Activated CD4-positive, alpha-beta memory T cell treated with anti-CD3 and anti-CD28 coated beads, Interleukin-2, amount 10 ng/mL, durations not matched to agents 7 days and 5 days (primary cell): Measurements from ENCODE around the gene GALK2. TPM values are rescaled to one million over a fixed set of nuclear protein-coding genes. Genes with fewer than 3 reads are reported as not detected.

Source experiments
- CTCF ChIA-PET: fragments of 350-600 bp; sonication (Branson Sonifier 250); formaldehyde crosslinking; loops from one replicate; lab custom pipeline; 2021; ENCODE audit warnings: antibody characterized with exemption, inconsistent platforms; lab: Charles Lee
- POLR2A ChIA-PET: fragments of 350-600 bp; sonication (Branson Sonifier 250); formaldehyde crosslinking; loops from one replicate; lab custom pipeline; 2021; ENCODE audit warnings: antibody characterized with exemption; lab: Charles Lee
- DNase-seq: peaks from one replicate; pipeline ENCODE4 v3.0.0-alpha.2; 2020
- H3K27ac Mint-ChIP-seq: one replicate; pipeline ENCODE4 v1.8.0; 2021; ENCODE audit warnings: mild to moderate bottlenecking, mixed read lengths
- H3K27me3 Mint-ChIP-seq: one replicate; pipeline ENCODE4 v1.8.0; 2021; ENCODE audit warnings: mixed read lengths
- H3K36me3 Mint-ChIP-seq: one replicate; pipeline ENCODE4 v1.8.0; 2021; ENCODE audit warnings: low read depth, mixed read lengths
- H3K4me1 Mint-ChIP-seq: one replicate; pipeline ENCODE4 v1.8.0; 2021; ENCODE audit warnings: mixed read lengths
- H3K4me3 Mint-ChIP-seq: one replicate; pipeline ENCODE4 v1.8.0; 2021; ENCODE audit warnings: mild to moderate bottlenecking, mixed read lengths
- H3K9me3 Mint-ChIP-seq: one replicate; pipeline ENCODE4 v1.8.0; 2021; ENCODE audit warnings: mixed read lengths
- total RNA-seq, 2 experiments: library from RNA; stranded (reverse); gene quantifications; one replicate each; pipeline ENCODE4 v1.2.3, GENCODE V29; 2021

GALK2 gene
- total RNA-seq, 2 experiments from 2014 or later: 30.0 to 31.5 TPM

- ChIA-PET CTCF (interaction anchor here (2.0 kb wide), 1 partner anchor 286 kb away, joined by 6 read pairs; no protein-coding TSS in a partner anchor), POLR2A (interaction anchor here (1.5 to 2.3 kb wide), 2 partner anchors 22 to 270 kb away, joined by 4 to 8 read pairs; partner anchors contain the start of genes EID1 and GALK2)
- Mint-ChIP-seq H3K36me3 (peaks cover 23% of the 10 kb centered on the region), H3K9me3 (no peaks in the 10 kb centered on the region), H3K27me3 (no peaks in the 10 kb centered on the region), H3K4me3 (no peak overlapping the region), H3K27ac (no peak overlapping the region), H3K4me1 (peaks cover 41% of the 10 kb centered on the region)
- no peak for DNase-seq
These were observed 21.7 kb upstream of the GALK2 start for GRCh38 chr15:49148298-49148697.

DNA sequence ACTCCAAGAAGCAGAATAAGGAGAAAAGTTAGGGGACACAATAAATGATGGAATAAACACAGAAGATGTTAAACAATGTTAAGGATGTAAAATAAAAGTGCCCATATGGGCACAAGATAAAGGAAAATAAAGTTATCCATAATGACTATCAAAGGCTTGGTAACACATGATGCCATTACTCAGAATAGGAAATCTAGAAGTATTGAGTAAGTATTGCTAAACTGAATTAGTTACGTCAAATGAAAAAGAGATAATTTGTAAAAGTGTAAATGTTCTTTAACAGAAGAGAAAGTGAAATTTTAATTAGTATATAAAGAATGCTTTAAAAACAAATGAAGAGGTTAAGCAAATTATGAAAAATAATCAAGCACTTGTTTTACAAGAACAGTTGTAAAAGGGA is 21.3 kb upstream of the GALK2 start:
- Mint-ChIP-seq H3K4me3 (no peak overlapping the region), H3K27ac (no peak overlapping the region), H3K4me1 (peaks cover 46% of the 10 kb centered on the region), H3K27me3 (no peaks in the 10 kb centered on the region), H3K36me3 (peaks cover 18% of the 10 kb centered on the region), H3K9me3 (no peaks in the 10 kb centered on the region)
- DNase-seq: no peak
- CTCF ChIA-PET: interaction anchor here (2.0 kb wide), 1 partner anchor 286 kb away, joined by 6 read pairs; no protein-coding TSS in a partner anchor
- POLR2A ChIA-PET: interaction anchor here (1.5 to 2.3 kb wide), 2 partner anchors 21 to 271 kb away, joined by 4 to 8 read pairs; partner anchors contain the start of genes EID1 and GALK2

DNA sequence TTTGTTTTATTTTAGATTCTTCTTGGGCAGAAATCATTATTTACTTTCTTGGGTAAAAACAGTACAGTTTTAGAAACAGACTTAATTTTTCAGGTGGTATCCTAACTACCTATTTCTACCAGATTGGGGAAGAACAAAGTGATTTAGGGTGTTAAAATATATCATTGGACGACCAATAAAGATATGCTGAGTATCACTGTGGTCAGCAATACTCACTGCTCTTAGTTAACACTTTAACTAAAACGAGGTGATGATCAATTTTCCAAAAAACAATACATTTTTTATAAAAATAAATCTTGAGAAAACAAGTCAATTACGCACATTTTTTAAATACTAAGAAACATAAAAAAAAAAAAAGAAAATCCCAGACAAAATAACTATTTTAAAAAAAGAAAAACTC is 18.2 kb upstream of the GALK2 start:
- Mint-ChIP-seq H3K4me3 (no peak overlapping the region), H3K36me3 (peaks cover 11% of the 10 kb centered on the region), H3K27me3 (no peaks in the 10 kb centered on the region), H3K27ac (no peak overlapping the region), H3K9me3 (no peaks in the 10 kb centered on the region), H3K4me1 (peaks cover 58% of the 10 kb centered on the region)
- ChIA-PET POLR2A (interaction anchor here (1.6 kb wide), 1 partner anchor 274 kb away, joined by 6 read pairs; the partner anchor contains the start of gene EID1), CTCF (no interaction called here)
- DNase-seq: no peak

DNA sequence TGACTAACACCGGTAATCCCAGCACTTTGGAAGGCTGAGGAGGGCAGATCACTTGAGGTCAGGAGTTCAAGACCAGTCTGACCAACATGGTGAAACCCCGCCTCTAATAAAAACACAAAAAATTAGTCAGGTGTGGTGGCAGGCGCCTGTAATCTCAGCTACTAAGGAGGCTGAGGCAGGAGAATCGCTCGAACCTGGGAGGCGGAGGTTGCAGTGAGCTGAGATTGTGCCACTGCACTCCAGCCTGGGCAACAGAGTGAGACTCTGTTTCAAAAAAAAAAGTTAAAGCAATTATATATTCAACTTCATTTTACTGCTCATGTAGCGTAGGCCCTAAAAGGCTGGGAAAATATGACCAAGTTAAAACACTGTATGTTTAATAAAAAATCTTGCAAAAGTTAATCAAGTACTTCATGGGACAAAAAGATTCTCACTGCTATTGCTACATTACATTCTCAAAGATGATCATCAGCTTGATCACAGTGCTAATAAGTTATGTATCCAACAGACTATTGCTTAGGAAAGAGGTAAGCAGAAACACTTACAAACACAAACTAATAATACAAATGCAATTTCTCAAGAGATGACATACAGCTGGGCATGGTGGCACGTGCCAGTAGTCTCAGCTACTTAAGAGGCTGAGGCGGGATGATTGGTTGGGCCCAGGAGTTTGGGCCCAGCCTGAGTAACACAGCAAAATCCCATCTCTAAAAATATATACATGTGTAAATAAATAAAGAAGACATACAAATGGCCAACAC is 17.3 kb upstream of the GALK2 start:
- Mint-ChIP-seq H3K9me3 (no peaks in the 10 kb centered on the region), H3K36me3 (peaks cover 11% of the 10 kb centered on the region), H3K27ac (no peak overlapping the region), H3K4me3 (no peak overlapping the region), H3K4me1 (peaks cover 63% of the 10 kb centered on the region), H3K27me3 (no peaks in the 10 kb centered on the region)
- ChIA-PET CTCF (no interaction called here), POLR2A (interaction anchor here (1.1 to 1.6 kb wide), 2 partner anchors 17 to 275 kb away, joined by 6 read pairs; partner anchors contain the start of genes EID1 and GALK2)
- DNase-seq: no peak

- Mint-ChIP-seq H3K36me3 (peaks cover 8% of the 10 kb centered on the region), H3K27ac (peak overlapping the region; percentile 93), H3K4me3 (peak overlapping the region; percentile 98), H3K27me3 (no peaks in the 10 kb centered on the region), H3K9me3 (no peaks in the 10 kb centered on the region), H3K4me1 (peaks cover 58% of the 10 kb centered on the region)
- ChIA-PET CTCF (interaction anchor here (0.9 to 2.5 kb wide), 3 partner anchors 8 to 276 kb away, joined by 3 to 21 read pairs (median 5); partner anchors contain the start of genes EID1 and GALK2), POLR2A (interaction anchor here (0.9 to 3.4 kb wide), 10 partner anchors 8 to 344 kb away, joined by 3 to 75 read pairs (median 10); partner anchors contain the start of genes CEP152, EID1 and GALK2)
- DNase-seq: no peak
These were observed 15.7 kb upstream of the GALK2 start for GRCh38 chr15:49154359-49154758.

DNA sequence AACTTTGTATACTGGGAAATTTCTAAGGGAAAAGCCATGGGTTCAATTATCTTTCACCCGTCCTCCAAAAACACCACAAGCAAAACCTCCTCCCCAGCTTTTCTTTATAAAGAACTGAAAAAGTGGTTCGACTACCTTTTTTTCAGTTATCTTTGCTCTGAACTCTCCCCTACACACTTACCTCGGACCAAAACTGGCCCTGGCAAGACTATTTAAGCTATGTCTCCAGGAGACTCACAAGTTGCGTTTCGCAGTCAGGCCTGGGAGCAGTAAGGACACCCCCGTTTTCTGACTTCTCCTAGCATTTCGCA is 15.3 kb upstream of the GALK2 start:
- Mint-ChIP-seq H3K4me3 (peak overlapping the region; percentile 98), H3K27ac (peak overlapping the region; percentile 93), H3K27me3 (no peaks in the 10 kb centered on the region), H3K4me1 (peaks cover 55% of the 10 kb centered on the region), H3K36me3 (peaks cover 7% of the 10 kb centered on the region), H3K9me3 (no peaks in the 10 kb centered on the region)
- ChIA-PET CTCF (interaction anchor here (0.9 to 2.5 kb wide), 4 partner anchors 9 to 276 kb away, joined by 3 to 21 read pairs (median 7); partner anchors contain the start of genes EID1 and GALK2), POLR2A (interaction anchor here (0.7 to 3.4 kb wide), 13 partner anchors 9 to 1200 kb away, joined by 3 to 75 read pairs (median 10); partner anchors contain the start of genes CEP152, EID1, GABPB1 and GALK2)
- no peak for DNase-seq

GRCh38 chr15:49155110-49155833 is 14.8 kb upstream of the GALK2 start, which contains the start of gene COPS2:
TSS of gene COPS2 (minus strand) at chr15:49155599. CDS start at chr15:49155578, 21 bp downstream.
- peak within 1 kb of the TSS; percentile 98 for H3K4me3 Mint-ChIP-seq
- CTCF ChIA-PET: interaction anchor here (0.8 to 2.5 kb wide), 10 partner anchors 8 to 344 kb away, joined by 3 to 21 read pairs (median 4); partner anchors contain the start of genes CEP152, EID1, GALK2 and SECISBP2L
- peaks cover 54% of the 10 kb centered on the region for H3K4me1 Mint-ChIP-seq
- H3K36me3 Mint-ChIP-seq: peaks cover 6% of the 10 kb centered on the region
- H3K27ac Mint-ChIP-seq: peak within 1 kb of the TSS; percentile 93
- no peaks in the 10 kb centered on the region for H3K9me3 Mint-ChIP-seq
- H3K27me3 Mint-ChIP-seq: no peaks in the 10 kb centered on the region
- POLR2A ChIA-PET: interaction anchor here (0.6 to 3.4 kb wide), 26 partner anchors 9 to 1200 kb away, joined by 3 to 75 read pairs (median 4); partner anchors contain the start of genes CEP152, DTWD1, EID1 and GABPB1
- DNase-seq: peak; percentile 96

- Mint-ChIP-seq H3K36me3 (peaks cover 4% of the 10 kb centered on the region), H3K4me1 (peaks cover 51% of the 10 kb centered on the region), H3K9me3 (no peaks in the 10 kb centered on the region), H3K4me3 (peak overlapping the region; percentile 98), H3K27ac (peak overlapping the region; percentile 93), H3K27me3 (no peaks in the 10 kb centered on the region)
- no peak for DNase-seq
- ChIA-PET CTCF (interaction anchor here (0.8 to 2.5 kb wide), 8 partner anchors 9 to 345 kb away, joined by 3 to 21 read pairs (median 4); partner anchors contain the start of genes CEP152, EID1, GALK2 and SECISBP2L), POLR2A (interaction anchor here (0.6 to 3.4 kb wide), 24 partner anchors 9 to 1199 kb away, joined by 3 to 75 read pairs (median 4); partner anchors contain the start of genes CEP152, DTWD1, EID1 and GABPB1)
These were observed 14.0 kb upstream of the GALK2 start for GRCh38 chr15:49155834-49156627.

GRCh38 chr15:49163678-49164077 is 6.4 kb upstream of the GALK2 start:
- Mint-ChIP-seq H3K27me3 (no peaks in the 10 kb centered on the region), H3K4me1 (peaks cover under 1% of the 10 kb centered on the region), H3K9me3 (no peaks in the 10 kb centered on the region), H3K36me3 (peaks cover 12% of the 10 kb centered on the region), H3K27ac (no peak overlapping the region), H3K4me3 (no peak overlapping the region)
- ChIA-PET CTCF (no interaction called here), POLR2A (no interaction called here)
- no peak for DNase-seq

DNA sequence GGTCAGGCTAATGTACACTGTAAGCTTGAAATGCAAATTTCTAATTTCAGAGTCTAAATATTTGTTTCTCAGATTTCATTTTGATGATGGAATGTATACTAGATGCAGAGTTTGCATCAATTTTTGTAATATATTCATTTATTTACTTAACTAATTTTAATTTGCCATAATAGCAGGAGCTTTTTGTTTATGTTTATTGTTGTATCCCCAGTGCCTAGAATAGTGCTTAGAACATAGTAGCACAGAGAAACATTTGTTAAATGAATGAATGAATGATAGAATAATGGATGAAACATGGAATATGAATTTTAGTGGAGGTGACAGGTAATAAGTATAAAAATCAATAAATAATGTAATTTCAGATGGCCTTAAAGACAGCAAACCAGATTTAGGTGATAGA is 5.2 kb upstream of the GALK2 start:
- no peaks in the 10 kb centered on the region for H3K27me3 Mint-ChIP-seq
- peaks cover 12% of the 10 kb centered on the region for H3K36me3 Mint-ChIP-seq
- H3K4me3 Mint-ChIP-seq: no peak overlapping the region
- CTCF ChIA-PET: no interaction called here
- DNase-seq: no peak
- no peak overlapping the region for H3K27ac Mint-ChIP-seq
- H3K9me3 Mint-ChIP-seq: no peaks in the 10 kb centered on the region
- peaks cover 8% of the 10 kb centered on the region for H3K4me1 Mint-ChIP-seq
- POLR2A ChIA-PET: interaction anchor here (0.5 kb wide), 1 partner anchor 9 kb away, joined by 3 read pairs; the partner anchor contains the start of gene COPS2

- Mint-ChIP-seq H3K9me3 (no peaks in the 10 kb centered on the region), H3K27me3 (no peaks in the 10 kb centered on the region), H3K36me3 (peaks cover 11% of the 10 kb centered on the region), H3K27ac (no peak overlapping the region), H3K4me3 (no peak overlapping the region), H3K4me1 (peaks cover 26% of the 10 kb centered on the region)
- ChIA-PET POLR2A (interaction anchor here (1.6 kb wide), 1 partner anchor 13 kb away, joined by 4 read pairs; the partner anchor contains the start of gene COPS2), CTCF (no interaction called here)
- no peak for DNase-seq
These were observed 2.0 kb upstream of the GALK2 start for GRCh38 chr15:49168016-49168415.
